Activated naive CD4-positive, alpha-beta T cell treated with anti-CD3 and anti-CD28 coated beads, Interleukin-2, amount 10 ng/mL, durations not matched to agents 7 days and 5 days (primary cell): ENCODE data around the gene BRF1.

ENCODE experiments used
- CTCF ChIA-PET: fragments of 350-600 bp; sonication (Branson Sonifier 250); formaldehyde crosslinking; loops from one replicate; lab custom pipeline; 2021; ENCODE audit warnings: antibody characterized with exemption; lab: Charles Lee
- DNase-seq: peaks from one replicate; pipeline ENCODE4 v3.0.0-alpha.2; 2020
- H3K27ac Mint-ChIP-seq: one replicate; pipeline ENCODE4 v1.8.0; 2021; ENCODE audit warnings: mild to moderate bottlenecking, moderate library complexity, mixed read lengths
- H3K27me3 Mint-ChIP-seq: one replicate; pipeline ENCODE4 v1.8.0; 2021; ENCODE audit warnings: mild to moderate bottlenecking, mixed read lengths
- H3K36me3 Mint-ChIP-seq: one replicate; pipeline ENCODE4 v1.8.0; 2021; ENCODE audit warnings: mixed read lengths
- H3K4me1 Mint-ChIP-seq: one replicate; pipeline ENCODE4 v1.8.0; 2021; ENCODE audit warnings: mixed read lengths
- H3K4me3 Mint-ChIP-seq: one replicate; pipeline ENCODE4 v1.8.0; 2021; ENCODE audit warnings: mild to moderate bottlenecking, moderate library complexity, mixed read lengths
- H3K9me3 Mint-ChIP-seq: one replicate; pipeline ENCODE4 v1.8.0; 2021; ENCODE audit warnings: mixed read lengths

The BRF1 gene

GRCh38 chr14:105176513-105176912 lies 124.3 kb downstream of the BRF1 start:
- Mint-ChIP-seq H3K9me3 (no peaks in the 10 kb centered on the region), H3K4me1 (peaks cover 39% of the 10 kb centered on the region), H3K36me3 (no peaks in the 10 kb centered on the region), H3K27me3 (peaks cover 49% of the 10 kb centered on the region), H3K27ac (no peak overlapping the region), H3K4me3 (no peak overlapping the region)
- DNase-seq, result no peak
- CTCF ChIA-PET, result interaction anchor here (1.0 kb wide), 1 partner anchor 11 kb away, joined by 3 read pairs; no protein-coding TSS in a partner anchor

- CTCF ChIA-PET, result interaction anchor here (1.6 kb wide), 1 partner anchor 87 kb away, joined by 4 read pairs; no protein-coding TSS in a partner anchor
- peaks cover 40% of the 10 kb centered on the region for H3K4me1 Mint-ChIP-seq
- no peaks in the 10 kb centered on the region for H3K36me3 Mint-ChIP-seq
- peak; percentile 66 for DNase-seq
- H3K9me3 Mint-ChIP-seq, result no peaks in the 10 kb centered on the region
- no peak overlapping the region for H3K4me3 Mint-ChIP-seq
- no peak overlapping the region for H3K27ac Mint-ChIP-seq
- peaks cover 56% of the 10 kb centered on the region for H3K27me3 Mint-ChIP-seq
Observed at GRCh38 chr14:105173901-105174894, 126.6 kb downstream of the BRF1 start.

- Mint-ChIP-seq H3K4me3 (no peak overlapping the region), H3K27me3 (peaks cover 60% of the 10 kb centered on the region), H3K4me1 (peaks cover 42% of the 10 kb centered on the region), H3K27ac (no peak overlapping the region), H3K9me3 (no peaks in the 10 kb centered on the region), H3K36me3 (no peaks in the 10 kb centered on the region)
- DNase-seq, result no peak
- CTCF ChIA-PET, result interaction anchor here (1.6 kb wide), 1 partner anchor 86 kb away, joined by 4 read pairs; no protein-coding TSS in a partner anchor
Observed at GRCh38 chr14:105173145-105173544, 127.7 kb downstream of the BRF1 start.

GRCh38 chr14:105172476-105172875 lies 128.3 kb downstream of the BRF1 start:
- no peak overlapping the region for H3K27ac Mint-ChIP-seq
- no peak for DNase-seq
- CTCF ChIA-PET, result interaction anchor here (1.6 kb wide), 1 partner anchor 86 kb away, joined by 4 read pairs; no protein-coding TSS in a partner anchor
- H3K9me3 Mint-ChIP-seq, result no peaks in the 10 kb centered on the region
- peaks cover 59% of the 10 kb centered on the region for H3K27me3 Mint-ChIP-seq
- peaks cover 42% of the 10 kb centered on the region for H3K4me1 Mint-ChIP-seq
- H3K36me3 Mint-ChIP-seq, result no peaks in the 10 kb centered on the region
- H3K4me3 Mint-ChIP-seq, result no peak overlapping the region

- H3K27ac Mint-ChIP-seq, result no peak overlapping the region
- DNase-seq, result no peak
- H3K4me3 Mint-ChIP-seq, result no peak overlapping the region
- H3K4me1 Mint-ChIP-seq, result peaks cover 34% of the 10 kb centered on the region
- H3K27me3 Mint-ChIP-seq, result peaks cover 64% of the 10 kb centered on the region
- no peaks in the 10 kb centered on the region for H3K9me3 Mint-ChIP-seq
- CTCF ChIA-PET, result interaction anchor here (1.4 kb wide), 1 partner anchor 8 kb away, joined by 4 read pairs; no protein-coding TSS in a partner anchor
- H3K36me3 Mint-ChIP-seq, result no peaks in the 10 kb centered on the region
Observed at GRCh38 chr14:105171004-105171673, 129.7 kb downstream of the BRF1 start.

GRCh38 chr14:105169776-105170655 lies 130.8 kb downstream of the BRF1 start:
- Mint-ChIP-seq H3K36me3 (no peaks in the 10 kb centered on the region), H3K27me3 (peaks cover 76% of the 10 kb centered on the region), H3K4me1 (peaks cover 29% of the 10 kb centered on the region), H3K27ac (no peak overlapping the region), H3K9me3 (no peaks in the 10 kb centered on the region), H3K4me3 (peak overlapping the region; percentile 72)
- DNase-seq, result peak; percentile 50
- CTCF ChIA-PET, result interaction anchor here (0.8 to 1.5 kb wide), 10 partner anchors 9 to 320 kb away, joined by 3 to 6 read pairs (median 4); no protein-coding TSS in a partner anchor

GRCh38 chr14:105168979-105169507 lies 131.8 kb downstream of the BRF1 start:
- Mint-ChIP-seq H3K4me3 (peak overlapping the region; percentile 72), H3K27ac (no peak overlapping the region), H3K4me1 (peaks cover 19% of the 10 kb centered on the region), H3K36me3 (no peaks in the 10 kb centered on the region), H3K9me3 (no peaks in the 10 kb centered on the region), H3K27me3 (peaks cover 84% of the 10 kb centered on the region)
- CTCF ChIA-PET, result interaction anchor here (0.8 to 1.5 kb wide), 7 partner anchors 30 to 321 kb away, joined by 3 to 6 read pairs (median 4); no protein-coding TSS in a partner anchor
- DNase-seq, result peak; percentile 68

- peaks cover 19% of the 10 kb centered on the region for H3K4me1 Mint-ChIP-seq
- H3K27ac Mint-ChIP-seq, result no peak within 1 kb of the TSS
- peak; percentile 76 for DNase-seq
- CTCF ChIA-PET, result interaction anchor here (0.8 to 1.4 kb wide), 4 partner anchors 19 to 321 kb away, joined by 3 read pairs; no protein-coding TSS in a partner anchor
- H3K27me3 Mint-ChIP-seq, result peaks cover 84% of the 10 kb centered on the region
- H3K36me3 Mint-ChIP-seq, result no peaks in the 10 kb centered on the region
- no peaks in the 10 kb centered on the region for H3K9me3 Mint-ChIP-seq
- H3K4me3 Mint-ChIP-seq, result peak within 1 kb of the TSS; percentile 72
Observed at GRCh38 chr14:105168496-105168978, 132.3 kb downstream of the BRF1 start, which contains the start of gene JAG2. JAG2 (minus strand) TSS chr14:105168776; CDS start chr14:105168420, 356 bp downstream.

- Mint-ChIP-seq H3K9me3 (no peaks in the 10 kb centered on the region), H3K27me3 (peaks cover 80% of the 10 kb centered on the region), H3K36me3 (no peaks in the 10 kb centered on the region), H3K4me3 (peak overlapping the region; percentile 61), H3K4me1 (peaks cover 16% of the 10 kb centered on the region), H3K27ac (no peak overlapping the region)
- CTCF ChIA-PET, result interaction anchor here (0.8 to 0.9 kb wide), 2 partner anchors 20 to 78 kb away, joined by 3 read pairs; no protein-coding TSS in a partner anchor
- DNase-seq, result no peak
Observed at GRCh38 chr14:105168093-105168420, 132.7 kb downstream of the BRF1 start.

GRCh38 chr14:105167303-105168092 lies 133.3 kb downstream of the BRF1 start:
- Mint-ChIP-seq H3K4me1 (peaks cover 16% of the 10 kb centered on the region), H3K4me3 (peak overlapping the region; percentile 61), H3K36me3 (no peaks in the 10 kb centered on the region), H3K27me3 (peaks cover 76% of the 10 kb centered on the region), H3K27ac (no peak overlapping the region), H3K9me3 (no peaks in the 10 kb centered on the region)
- peak; percentile 43 for DNase-seq
- CTCF ChIA-PET, result interaction anchor here (0.8 to 0.9 kb wide), 2 partner anchors 20 to 77 kb away, joined by 3 read pairs; no protein-coding TSS in a partner anchor

GRCh38 chr14:105166571-105167302 lies 134.1 kb downstream of the BRF1 start:
- Mint-ChIP-seq H3K27me3 (peaks cover 70% of the 10 kb centered on the region), H3K4me3 (peak overlapping the region; percentile 52)

More at GRCh38 chr14:105166571-105167302, 134.1 kb downstream of the BRF1 start:
- no peak for DNase-seq
- Mint-ChIP-seq H3K27ac (no peak overlapping the region), H3K36me3 (no peaks in the 10 kb centered on the region), H3K4me1 (peaks cover 14% of the 10 kb centered on the region), H3K9me3 (no peaks in the 10 kb centered on the region)
- CTCF ChIA-PET, result no interaction called here
